AG09309 (cell line): ENCODE measurements around the gene PAM16.

Experiments
- DNase-seq: peaks from one replicate; pipeline ENCODE4 v3.0.0-alpha.2; 2010; ENCODE audit warnings: low read depth
- H3K4me3 ChIP-seq: 2 replicates; pipeline ENCODE4 v1.5.1; 2011; ENCODE audit warnings: mild to moderate bottlenecking, low read depth, low read length, moderate library complexity; ENCODE audit not compliant: control insufficient read depth
- TF ChIP-seq, protein P1 (sequence below): IDR thresholded peaks from 2 replicates; pipeline ENCODE4 v1.5.1; 2011; ENCODE audit warnings: mild to moderate bottlenecking, low read depth, low read length, inconsistent platforms; ENCODE audit not compliant: insufficient read depth, control insufficient read depth; ENCODE audit errors: missing control alignments

Gene PAM16

DNA sequence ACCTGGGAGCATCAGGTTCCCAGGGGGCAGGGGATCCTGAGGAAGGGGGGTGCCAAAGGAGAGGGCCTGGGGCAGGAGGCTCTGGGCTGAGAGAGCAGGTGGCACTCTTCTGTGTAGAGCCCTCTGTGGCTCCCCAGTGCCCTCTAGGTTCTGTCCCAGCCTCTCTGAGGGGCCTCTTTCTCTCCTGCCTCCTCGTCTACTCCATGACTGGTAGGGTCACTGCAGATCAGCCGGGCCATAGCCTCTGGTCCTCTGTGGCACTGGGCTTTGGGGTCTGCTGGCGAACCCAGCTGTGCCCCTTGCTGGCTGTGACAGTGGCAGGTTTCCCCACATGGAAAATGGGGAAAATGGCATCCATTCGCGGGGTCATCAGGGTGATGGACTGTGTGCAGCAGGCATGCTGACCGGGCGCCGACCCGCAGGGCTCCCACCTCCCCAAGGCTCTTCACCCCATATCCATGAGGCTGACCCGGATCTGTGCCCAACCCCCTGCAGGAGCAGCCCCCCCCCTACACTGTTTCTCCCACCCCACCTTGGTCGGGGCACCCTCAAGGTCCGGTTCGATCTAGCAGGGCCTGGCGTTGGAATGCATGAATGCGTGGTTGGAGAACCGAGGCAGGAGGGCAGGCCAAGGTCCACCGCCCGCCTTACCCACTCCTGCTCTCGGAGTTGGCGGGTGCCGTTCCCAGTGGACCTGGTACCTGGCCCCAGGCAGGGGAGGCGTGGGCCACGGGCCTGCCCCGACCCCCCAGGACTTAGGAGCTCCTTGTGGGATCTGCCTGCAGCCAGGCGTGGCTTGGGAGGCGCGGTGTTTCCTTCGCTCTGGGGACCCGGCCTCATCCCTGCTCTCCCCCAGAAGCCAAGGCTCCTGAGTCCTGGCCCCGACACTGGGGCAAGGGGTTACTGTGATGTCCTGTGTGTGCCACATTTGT, 28.7 kb downstream of the PAM16 start:
- TF ChIP-seq, protein P1, sequence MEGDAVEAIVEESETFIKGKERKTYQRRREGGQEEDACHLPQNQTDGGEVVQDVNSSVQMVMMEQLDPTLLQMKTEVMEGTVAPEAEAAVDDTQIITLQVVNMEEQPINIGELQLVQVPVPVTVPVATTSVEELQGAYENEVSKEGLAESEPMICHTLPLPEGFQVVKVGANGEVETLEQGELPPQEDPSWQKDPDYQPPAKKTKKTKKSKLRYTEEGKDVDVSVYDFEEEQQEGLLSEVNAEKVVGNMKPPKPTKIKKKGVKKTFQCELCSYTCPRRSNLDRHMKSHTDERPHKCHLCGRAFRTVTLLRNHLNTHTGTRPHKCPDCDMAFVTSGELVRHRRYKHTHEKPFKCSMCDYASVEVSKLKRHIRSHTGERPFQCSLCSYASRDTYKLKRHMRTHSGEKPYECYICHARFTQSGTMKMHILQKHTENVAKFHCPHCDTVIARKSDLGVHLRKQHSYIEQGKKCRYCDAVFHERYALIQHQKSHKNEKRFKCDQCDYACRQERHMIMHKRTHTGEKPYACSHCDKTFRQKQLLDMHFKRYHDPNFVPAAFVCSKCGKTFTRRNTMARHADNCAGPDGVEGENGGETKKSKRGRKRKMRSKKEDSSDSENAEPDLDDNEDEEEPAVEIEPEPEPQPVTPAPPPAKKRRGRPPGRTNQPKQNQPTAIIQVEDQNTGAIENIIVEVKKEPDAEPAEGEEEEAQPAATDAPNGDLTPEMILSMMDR = no peak
- no peak for DNase-seq
- no peak overlapping the region for H3K4me3 ChIP-seq

DNA sequence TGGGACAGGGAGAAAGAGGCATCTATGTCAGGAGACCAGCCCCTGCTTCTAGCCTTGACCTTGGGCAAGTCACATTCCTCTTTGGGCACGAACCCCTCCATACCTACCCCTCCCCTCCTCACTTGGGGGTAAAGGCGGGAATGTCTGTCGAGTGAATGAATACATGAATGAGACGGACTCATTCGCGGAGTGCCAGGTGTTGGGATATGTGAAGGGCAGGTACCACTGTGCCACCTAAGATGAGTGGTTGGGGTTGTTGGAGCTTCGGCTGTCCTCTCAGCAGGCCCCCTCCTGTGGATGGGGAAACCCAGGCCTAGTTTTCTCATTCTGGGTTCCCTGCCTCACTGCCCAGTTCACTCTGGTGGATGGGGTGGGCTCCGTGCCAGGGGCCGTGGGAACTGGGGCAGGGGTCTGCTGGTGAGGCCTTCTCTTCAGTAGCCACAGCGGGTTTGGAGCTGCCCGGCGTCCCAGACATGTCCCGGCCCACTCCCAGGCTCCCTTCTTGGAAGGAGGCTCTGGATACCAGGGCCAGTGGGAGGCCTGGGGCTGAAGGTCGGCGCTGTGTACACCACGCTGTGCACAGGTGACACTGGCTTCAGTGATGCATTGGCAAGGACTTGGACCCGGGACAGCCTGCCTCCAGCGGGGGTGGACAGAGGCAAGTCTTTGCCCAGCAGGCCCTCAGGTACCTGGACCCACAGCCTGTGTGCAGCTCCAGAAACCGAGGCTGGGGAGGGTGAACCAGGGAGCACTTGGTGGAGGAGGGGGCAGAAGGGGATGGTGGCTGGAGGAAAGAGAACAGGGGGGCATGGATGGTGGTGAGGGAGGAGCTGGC, 29.6 kb downstream of the PAM16 start:
- DNase-seq = no peak
- TF ChIP-seq, protein P1 = no peak
- H3K4me3 ChIP-seq = no peak overlapping the region

DNA sequence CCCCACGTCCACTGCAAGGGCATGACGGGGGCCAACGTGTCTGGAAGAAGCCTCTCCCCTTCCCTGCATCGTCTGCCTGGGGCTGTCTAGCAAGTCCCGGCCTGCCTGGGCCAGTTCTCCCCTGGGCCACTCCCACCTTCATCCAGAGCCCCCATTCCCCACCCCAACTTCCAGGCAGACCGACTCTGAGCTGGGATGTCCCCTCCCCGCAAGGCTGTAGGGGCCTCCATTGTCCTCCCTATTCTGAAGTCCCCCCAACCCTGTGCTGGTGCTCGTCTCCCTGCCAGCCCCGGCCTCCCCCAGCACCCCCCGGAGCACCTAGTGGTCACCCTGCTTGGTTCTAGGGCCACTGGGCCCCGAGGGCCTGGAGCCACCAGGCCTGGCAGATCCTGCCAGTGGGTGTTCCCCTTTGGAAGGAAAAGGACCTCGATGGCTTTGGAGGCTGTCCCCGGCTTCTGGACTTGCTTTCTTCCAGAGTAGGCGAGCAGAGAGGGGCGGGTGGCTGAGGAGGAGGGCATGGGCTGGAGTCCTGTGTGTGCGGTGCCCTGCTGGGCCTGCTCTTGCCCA, 30.5 kb downstream of the PAM16 start:
- no peak for DNase-seq
- H3K4me3 ChIP-seq = no peak overlapping the region
- TF ChIP-seq, protein P1 = no peak

DNA sequence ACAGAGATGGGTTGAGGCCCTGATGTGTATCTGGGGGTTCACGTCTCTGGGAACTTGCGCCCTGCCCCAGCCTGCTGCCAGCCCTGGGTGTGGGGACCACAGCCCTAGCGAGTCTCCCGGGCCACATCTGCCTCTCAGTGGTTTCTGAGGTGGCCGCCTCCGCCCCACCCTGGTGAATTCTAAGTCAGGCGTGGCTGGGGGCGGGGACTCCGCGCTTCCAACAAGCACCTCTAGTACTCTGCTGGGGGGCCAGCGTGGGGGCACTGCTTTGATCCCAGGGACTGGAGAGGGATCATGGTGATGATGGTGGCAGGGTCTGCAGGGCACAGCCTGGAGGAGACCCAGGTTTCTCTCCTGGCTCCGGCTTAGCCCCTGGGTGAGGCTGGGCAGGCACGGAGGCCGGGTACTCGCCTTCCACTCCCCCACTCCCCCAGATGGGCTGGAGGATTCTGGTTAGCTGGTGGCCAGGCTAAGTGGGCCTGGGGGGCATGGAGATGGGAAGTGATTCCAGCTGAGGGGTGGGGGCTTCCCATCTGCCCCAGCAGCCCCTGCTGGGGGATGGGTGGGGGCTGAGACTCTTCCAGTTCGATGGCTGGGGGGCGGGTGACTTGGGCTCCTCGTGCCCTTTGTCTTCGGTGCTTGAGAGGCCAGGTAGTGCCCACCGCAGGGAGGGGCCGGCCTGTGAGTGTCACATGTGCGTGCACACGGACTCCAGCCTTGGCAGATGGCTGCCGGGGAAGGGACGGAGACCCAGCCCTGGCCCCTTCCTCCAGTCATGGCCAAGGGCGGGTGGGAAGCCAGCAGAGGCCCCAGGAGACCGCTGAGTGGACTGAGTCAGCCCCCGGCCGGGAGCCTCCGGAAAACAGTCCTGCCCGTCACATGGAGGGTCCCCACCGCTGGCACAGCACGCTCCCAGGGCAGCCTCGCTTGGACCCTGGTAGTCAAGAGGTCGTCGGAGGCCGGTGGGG, 31.4 kb downstream of the PAM16 start:
- TF ChIP-seq, protein P1 = no peak
- H3K4me3 ChIP-seq = no peak overlapping the region
- no peak for DNase-seq

DNA sequence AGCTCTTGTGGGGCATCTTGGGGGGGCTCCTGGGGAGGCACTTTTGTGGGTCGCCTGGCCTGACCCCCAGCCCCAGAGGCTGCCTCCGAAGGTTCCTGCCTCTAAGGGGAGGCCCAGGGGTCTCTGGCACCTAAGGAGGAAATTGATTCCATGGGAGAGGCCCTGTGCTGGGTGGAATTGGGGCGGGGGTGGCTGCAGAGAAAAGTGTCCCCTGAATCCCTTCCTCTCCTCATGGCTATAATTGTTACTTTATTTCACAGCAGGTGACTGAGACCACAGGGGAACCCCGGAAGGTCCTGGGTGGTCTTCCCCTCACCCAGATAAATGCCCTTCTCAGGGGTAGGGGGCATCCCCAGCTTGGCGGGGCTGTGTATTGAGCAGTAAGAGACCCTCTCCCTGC, 32.2 kb downstream of the PAM16 start:
- no peak overlapping the region; the same call in 1 of the 2 replicates for H3K4me3 ChIP-seq
- DNase-seq = no peak
- TF ChIP-seq, protein P1 = no peak
